ENCODE results near the gene DUOX1.

DNA sequence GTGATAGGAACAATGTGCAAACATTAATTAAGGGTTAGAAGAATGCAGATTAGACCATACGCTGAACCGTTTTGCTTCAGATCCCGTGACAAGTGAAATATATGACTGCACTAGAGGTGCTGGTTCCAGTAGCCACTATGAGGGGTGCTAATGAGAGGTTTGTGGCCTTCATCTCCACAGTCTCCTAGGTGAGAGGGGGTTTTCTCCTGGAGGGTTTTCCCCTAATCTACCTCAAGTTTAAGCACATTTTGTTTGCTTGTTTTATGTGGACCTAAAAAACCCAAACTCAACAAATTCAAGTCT is 71.7 kb downstream of the DUOX1 start:
- TF ChIP-seq ZNF251 (CRISPR knock-in tag; IDR thresholded peaks at IDR 0.05) = no peak
- no peak for TF ChIP-seq SMC3 (IDR thresholded peaks at IDR 0.05; ENCODE audit: low read length)
